Astrocyte (in vitro differentiated cells and primary cell): ENCODE data around the gene NEK6.

ENCODE experiments used
- CTCF ChIP-seq: IDR thresholded peaks from 2 replicates; pipeline ENCODE4 v1.5.1; 2011; ENCODE audit warnings: low read depth, mild to moderate bottlenecking, inconsistent platforms, low read length, moderate library complexity; ENCODE audit not compliant: insufficient read depth
- EZH2 ChIP-seq: IDR thresholded peaks from 2 replicates; pipeline ENCODE4 v1.6.1; 2012; ENCODE audit warnings: mild to moderate bottlenecking, low read length, inconsistent platforms; ENCODE audit not compliant: insufficient read depth

GRCh38 chr9:124286292-124286931 lies 28.7 kb downstream of the NEK6 start:
- TF ChIP-seq CTCF (no peak), EZH2 (no peak)
